Loucy (cell line): ENCODE measurements around the gene PPP1R37.

ENCODE experiments used
- H2AFZ ChIP-seq: fragments of 200-600 bp; sonication (generic); 2 replicates; pipeline ENCODE4 v1.6.0; 2016; ENCODE audit warnings: antibody characterized with exemption, mild to moderate bottlenecking, low read length, moderate library complexity
- H3F3A ChIP-seq: fragments of 200-600 bp; 2 replicates; pipeline ENCODE4 v1.6.0; 2016; ENCODE audit warnings: antibody characterized with exemption, low read depth, mild to moderate bottlenecking
- H3K27me3 ChIP-seq: fragments of 200-600 bp; sonication (generic); 2 replicates; pipeline ENCODE4 v1.6.1; 2014; ENCODE audit warnings: low read length, mild to moderate bottlenecking; ENCODE audit not compliant: insufficient read depth, poor library complexity, severe bottlenecking
- H3K36me3 ChIP-seq: fragments of 200-600 bp; sonication (generic); 2 replicates; pipeline ENCODE4 v1.6.1; 2016; ENCODE audit warnings: low read length; ENCODE audit not compliant: insufficient read depth
- H3K4me1 ChIP-seq: fragments of 200-600 bp; sonication (generic); 2 replicates; pipeline ENCODE4 v1.5.1; 2014; ENCODE audit warnings: low read length, mild to moderate bottlenecking; ENCODE audit not compliant: insufficient read depth, poor library complexity, severe bottlenecking
- H3K4me2 ChIP-seq: fragments of 200-600 bp; sonication (generic); 2 replicates; pipeline ENCODE4 v1.6.0; 2014; ENCODE audit warnings: antibody characterized with exemption, low read length, low read depth, mild to moderate bottlenecking; ENCODE audit not compliant: poor library complexity, severe bottlenecking
- H3K4me3 ChIP-seq: fragments of 200-600 bp; sonication (generic); 2 replicates; pipeline ENCODE4 v1.5.1; 2014; ENCODE audit warnings: low read length, mild to moderate bottlenecking, mixed read lengths; ENCODE audit not compliant: poor library complexity, severe bottlenecking
- H3K79me2 ChIP-seq: fragments of 200-600 bp; sonication (generic); 2 replicates; pipeline ENCODE4 v1.6.1; 2014; ENCODE audit warnings: low read length; ENCODE audit not compliant: insufficient read depth
- H3K9ac ChIP-seq: fragments of 200-600 bp; sonication (generic); 2 replicates; pipeline ENCODE4 v1.6.0; 2014; ENCODE audit warnings: mild to moderate bottlenecking, low read depth, low read length, moderate library complexity; ENCODE audit not compliant: poor library complexity, severe bottlenecking
- H3K9me2 ChIP-seq: fragments of 200-600 bp; sonication (generic); replicated peaks from 2 replicates; pipeline ENCODE4 v1.6.1; 2016; ENCODE audit warnings: low read depth, low read length, mixed read lengths
- H3K9me3 ChIP-seq: fragments of 200-600 bp; sonication (generic); 2 replicates; pipeline ENCODE4 v1.6.1; 2014; ENCODE audit warnings: mild to moderate bottlenecking, antibody characterized with exemption, low read length, low read depth; ENCODE audit not compliant: insufficient read depth
- H4K20me1 ChIP-seq: fragments of 200-600 bp; sonication (generic); 2 replicates; pipeline ENCODE4 v1.6.0; 2014; ENCODE audit warnings: antibody characterized with exemption, low read length, mild to moderate bottlenecking; ENCODE audit not compliant: insufficient read depth, poor library complexity, severe bottlenecking
- EZH2phosphoT487 ChIP-seq: fragments of 200-600 bp; IDR thresholded peaks from 2 replicates; pipeline ENCODE4 v1.6.1; 2018; ENCODE audit warnings: antibody characterized with exemption, mild to moderate bottlenecking, moderate library complexity, borderline replicate concordance
- TF ChIP-seq, protein P1 (sequence below): fragments of 200-600 bp; sonication (generic); conservative IDR thresholded peaks from 2 replicates; pipeline ENCODE4 v1.5.1; 2014; ENCODE audit warnings: mild to moderate bottlenecking, antibody characterized with exemption, low read length

Gene PPP1R37

GRCh38 chr19:45058622-45059159 is 34.3 kb upstream of the PPP1R37 start:
- Histone ChIP-seq H3K9me2 (no peaks in the 10 kb centered on the region), H3F3A (no peaks in the 10 kb centered on the region), H2AFZ (no peak overlapping the region), H3K36me3 (peaks cover 90% of the 10 kb centered on the region; the same call in 1 of the 2 replicates), H3K79me2 (no peaks in the 10 kb centered on the region), H3K9ac (no peak overlapping the region), H4K20me1 (peaks cover 8% of the 10 kb centered on the region), H3K9me3 (no peaks in the 10 kb centered on the region), H3K4me1 (no peaks in the 10 kb centered on the region), H3K27me3 (no peaks in the 10 kb centered on the region), H3K4me3 (no peak overlapping the region), H3K4me2 (no peak overlapping the region)
- TF ChIP-seq, protein P1, sequence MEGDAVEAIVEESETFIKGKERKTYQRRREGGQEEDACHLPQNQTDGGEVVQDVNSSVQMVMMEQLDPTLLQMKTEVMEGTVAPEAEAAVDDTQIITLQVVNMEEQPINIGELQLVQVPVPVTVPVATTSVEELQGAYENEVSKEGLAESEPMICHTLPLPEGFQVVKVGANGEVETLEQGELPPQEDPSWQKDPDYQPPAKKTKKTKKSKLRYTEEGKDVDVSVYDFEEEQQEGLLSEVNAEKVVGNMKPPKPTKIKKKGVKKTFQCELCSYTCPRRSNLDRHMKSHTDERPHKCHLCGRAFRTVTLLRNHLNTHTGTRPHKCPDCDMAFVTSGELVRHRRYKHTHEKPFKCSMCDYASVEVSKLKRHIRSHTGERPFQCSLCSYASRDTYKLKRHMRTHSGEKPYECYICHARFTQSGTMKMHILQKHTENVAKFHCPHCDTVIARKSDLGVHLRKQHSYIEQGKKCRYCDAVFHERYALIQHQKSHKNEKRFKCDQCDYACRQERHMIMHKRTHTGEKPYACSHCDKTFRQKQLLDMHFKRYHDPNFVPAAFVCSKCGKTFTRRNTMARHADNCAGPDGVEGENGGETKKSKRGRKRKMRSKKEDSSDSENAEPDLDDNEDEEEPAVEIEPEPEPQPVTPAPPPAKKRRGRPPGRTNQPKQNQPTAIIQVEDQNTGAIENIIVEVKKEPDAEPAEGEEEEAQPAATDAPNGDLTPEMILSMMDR = no peak
- TF ChIP-seq EZH2phosphoT487 = no peak

- H3K79me2 ChIP-seq = no peaks in the 10 kb centered on the region
- H3K4me3 ChIP-seq = no peak overlapping the region
- no peaks in the 10 kb centered on the region for H3K9me3 ChIP-seq
- H3K4me1 ChIP-seq = no peaks in the 10 kb centered on the region
- H3K9me2 ChIP-seq = no peaks in the 10 kb centered on the region
- no peak for TF ChIP-seq EZH2phosphoT487
- TF ChIP-seq, protein P1 = peak; percentile 94
- H3K9ac ChIP-seq = no peak overlapping the region
- no peak overlapping the region for H2AFZ ChIP-seq
- H3F3A ChIP-seq = no peaks in the 10 kb centered on the region
- H3K36me3 ChIP-seq = peaks cover 90% of the 10 kb centered on the region; the same call in 1 of the 2 replicates
- H3K4me2 ChIP-seq = no peak overlapping the region
- no peaks in the 10 kb centered on the region for H3K27me3 ChIP-seq
- peaks cover 8% of the 10 kb centered on the region for H4K20me1 ChIP-seq
Observed at GRCh38 chr19:45059258-45059965, 33.6 kb upstream of the PPP1R37 start.

GRCh38 chr19:45061965-45062364 is 31.0 kb upstream of the PPP1R37 start:
- H3K9me3 ChIP-seq = no peaks in the 10 kb centered on the region
- H3K9ac ChIP-seq = no peak overlapping the region
- H2AFZ ChIP-seq = no peak overlapping the region
- no peaks in the 10 kb centered on the region for H3K9me2 ChIP-seq
- TF ChIP-seq, protein P1 = no peak
- no peak for TF ChIP-seq EZH2phosphoT487
- H3K79me2 ChIP-seq = no peaks in the 10 kb centered on the region
- no peaks in the 10 kb centered on the region for H3F3A ChIP-seq
- no peaks in the 10 kb centered on the region for H3K27me3 ChIP-seq
- H3K36me3 ChIP-seq = peaks cover 81% of the 10 kb centered on the region; the same call in 1 of the 2 replicates
- no peak overlapping the region for H3K4me3 ChIP-seq
- H4K20me1 ChIP-seq = peaks cover 8% of the 10 kb centered on the region
- no peak overlapping the region for H3K4me2 ChIP-seq
- H3K4me1 ChIP-seq = no peaks in the 10 kb centered on the region
